Esophagus muscularis mucosa (tissue), 4 donors: Measurements from ENCODE around the gene NHLRC4. TPM values are rescaled to one million over a fixed set of nuclear protein-coding genes. Genes with fewer than 3 reads are reported as not detected.

Experiments used
- DNase-seq: peaks from one replicate; pipeline ENCODE4 v3.0.0-alpha.2; 2017; ENCODE audit errors: extremely low spot score
- H3K27ac ChIP-seq, 4 donors: fragments of 200-600 bp; sonication (generic); replicated peaks in 1 of 4; 1 replicate in 3 of 4; 2 replicates in 1 of 4; pipeline ENCODE4 v1.5.1; 2016 to 2019; ENCODE audit warnings: mild to moderate bottlenecking in 1 of 4
- H3K27me3 ChIP-seq, 4 donors: fragments of 200-600 bp; sonication (generic); one replicate each; pipeline versions ENCODE4 v1.5.1 to v1.6.0; 2016 to 2019
- H3K36me3 ChIP-seq, 4 donors: fragments of 200-600 bp; sonication (generic); one replicate each; pipeline ENCODE4 v1.5.1; 2016 to 2019
- H3K4me1 ChIP-seq, 4 donors: fragments of 200-600 bp; sonication (generic); one replicate each; pipeline ENCODE4 v1.5.1; 2016 to 2019
- H3K4me3 ChIP-seq, 4 donors: fragments of 200-600 bp; sonication (generic); 1 replicate in 2 of 4; 2 replicates in 2 of 4; pipeline ENCODE4 v1.5.1; 2016 to 2019; ENCODE audit warnings: mild to moderate bottlenecking in 4 of 4, moderate library complexity in 1 of 4
- H3K9me3 ChIP-seq, 4 donors: fragments of 200-600 bp; sonication (generic); 1 replicate in 3 of 4; 2 replicates in 1 of 4; pipeline ENCODE4 v1.5.1; 2016 to 2019
- CTCF ChIP-seq, 3 experiments: fragments of 200-600 bp in 2 of 3; fragments of 450-650 bp in 1 of 3; sonication (generic) in 2 of 3; IDR thresholded peaks; one replicate each; pipeline ENCODE4 v1.5.1; 2017 to 2019; ENCODE audit warnings: antibody characterized with exemption in 3 of 3, mild to moderate bottlenecking in 2 of 3, moderate library complexity in 1 of 3
- EP300 ChIP-seq: sonication (generic); formaldehyde crosslinking; IDR thresholded peaks from one replicate; pipeline ENCODE4 v1.6.1; 2017; ENCODE audit warnings: antibody characterized with exemption
- POLR2A ChIP-seq: fragments of 450-650 bp; IDR thresholded peaks from one replicate; pipeline ENCODE4 v1.6.1; 2017; ENCODE audit warnings: antibody characterized with exemption, moderate library complexity, mild to moderate bottlenecking, low read depth
- POLR2AphosphoS5 ChIP-seq, 2 donors: sonication (generic); formaldehyde crosslinking; IDR thresholded peaks; one replicate each; pipeline ENCODE4 v1.6.1; 2017; ENCODE audit warnings: antibody characterized with exemption in 2 of 2
- WGBS: methylation state at CpG from one replicate; pipeline ENCODE4 v1.1.5; 2018; 5-methylcytosine and 5-hydroxymethylcytosine counted together
- intact Hi-C: fragments of 100-400 bp; cut with DNase I; formaldehyde crosslinking; loops from one replicate; pipeline ENCODE4 v1.15.1; 2023
- total RNA-seq, 4 donors: library from RNA; depleted of rRNA; stranded (reverse); fragments of >200 nt; gene quantifications; one replicate each; pipeline versions ENCODE4 v1.1.0 to v1.2.1, GENCODE V29; 2016

The NHLRC4 gene
- total RNA-seq, 4 donors from 2014 or later = 1.2 to 2.6 (median 1.9) TPM

GRCh38 chr16:520847-521246 lies 46.0 kb upstream of the NHLRC4 start:
- WGBS = 96% methylated on average over 13 of the region's 13 CpGs
- DNase-seq = no peak
- H3K27ac ChIP-seq = no peak overlapping the region
- intact Hi-C loops = loop anchor here (10.0 kb wide), 2 partner anchors 96 to 126 kb away; partner anchors contain the start of genes NME4 and RAB11FIP3
- H3K9me3 ChIP-seq = no peaks in the 10 kb centered on the region
- TF ChIP-seq POLR2AphosphoS5 (IDR thresholded peaks at IDR 0.05) = no peak
- TF ChIP-seq POLR2A = no peak
- no peak for TF ChIP-seq EP300
- no peak for TF ChIP-seq CTCF (IDR thresholded peaks at IDR 0.05)
- H3K36me3 ChIP-seq = peaks cover 21 to 60% (median 50%) of the 10 kb centered on the region in 4 donors
- H3K27me3 ChIP-seq = no peaks in the 10 kb centered on the region
- peaks cover 7 to 21% (median 19%) of the 10 kb centered on the region in 4 donors for H3K4me1 ChIP-seq
- H3K4me3 ChIP-seq = no peak overlapping the region

- no peak for DNase-seq
- no peaks in the 10 kb centered on the region for H3K9me3 ChIP-seq
- 82% methylated on average over 25 of the region's 34 CpGs for WGBS
- H3K27me3 ChIP-seq = no peaks in the 10 kb centered on the region
- no peak overlapping the region for H3K4me3 ChIP-seq
- peaks cover 14 to 29% (median 26%) of the 10 kb centered on the region in 4 donors for H3K4me1 ChIP-seq
- no peak overlapping the region for H3K27ac ChIP-seq
- no peak for TF ChIP-seq CTCF (IDR thresholded peaks at IDR 0.05)
- TF ChIP-seq POLR2AphosphoS5 (IDR thresholded peaks at IDR 0.05) = no peak
- no peak for TF ChIP-seq EP300
- TF ChIP-seq POLR2A = no peak
- H3K36me3 ChIP-seq = peaks cover 18 to 52% (median 42%) of the 10 kb centered on the region in 4 donors
- intact Hi-C loops = loop anchor here (10.0 kb wide), 2 partner anchors 97 to 127 kb away; partner anchors contain the start of genes NME4 and RAB11FIP3
Measured at GRCh38 chr16:521381-522210, 45.2 kb upstream of the NHLRC4 start.

- intact Hi-C loops = loop anchor here (10.0 kb wide), 2 partner anchors 98 to 128 kb away; partner anchors contain the start of genes NME4 and RAB11FIP3
- H3K4me3 ChIP-seq = no peak overlapping the region
- no peak overlapping the region for H3K27ac ChIP-seq
- no peaks in the 10 kb centered on the region for H3K9me3 ChIP-seq
- TF ChIP-seq POLR2AphosphoS5 (IDR thresholded peaks at IDR 0.05) (no peak), EP300 (no peak), POLR2A (no peak), CTCF (IDR thresholded peaks at IDR 0.05) (no peak)
- DNase-seq = no peak
- H3K36me3 ChIP-seq = peaks cover 18 to 43% (median 33%) of the 10 kb centered on the region in 4 donors
- 80% methylated on average over 18 of the region's 23 CpGs for WGBS
- H3K27me3 ChIP-seq = no peaks in the 10 kb centered on the region
- peaks cover 19 to 33% (median 29%) of the 10 kb centered on the region in 4 donors for H3K4me1 ChIP-seq
Measured at GRCh38 chr16:522320-523096, 44.3 kb upstream of the NHLRC4 start.

GRCh38 chr16:523097-523741 lies 43.6 kb upstream of the NHLRC4 start:
- intact Hi-C loops = loop anchor here (10.0 kb wide), 2 partner anchors 98 to 128 kb away; partner anchors contain the start of genes NME4 and RAB11FIP3
- Histone ChIP-seq H3K27me3 (no peaks in the 10 kb centered on the region), H3K4me1 (peaks cover 19 to 34% (median 30%) of the 10 kb centered on the region in 4 donors), H3K27ac (no peak overlapping the region), H3K4me3 (no peak overlapping the region), H3K36me3 (peaks cover 18 to 36% (median 32%) of the 10 kb centered on the region in 4 donors), H3K9me3 (no peaks in the 10 kb centered on the region)
- WGBS = 91% methylated on average over 20 of the region's 22 CpGs
- TF ChIP-seq EP300 (no peak), CTCF (IDR thresholded peaks at IDR 0.05) (no peak), POLR2A (no peak), POLR2AphosphoS5 (IDR thresholded peaks at IDR 0.05) (no peak)
- no peak for DNase-seq
